HG03469 (cell line): ENCODE measurements around the gene GPC6.
"Not testable (repeated sequence)": the region's sequence is repeated elsewhere in the genome, so short reads cannot be mapped to it uniquely, and the experiment has no call there.

Experiments used
- ATAC-seq: cut with Tn5 transposase; IDR thresholded peaks from one replicate; pipeline ENCODE4 v1.9.1; 2021; ENCODE audit warnings: mild to moderate bottlenecking, moderate library complexity, moderate number of reproducible peaks; ENCODE audit not compliant: unreplicated experiment

The GPC6 gene

GRCh38 chr13:94178625-94179244, 952.1 kb downstream of the GPC6 start:
- no peak for ATAC-seq

- no peak for ATAC-seq
These were observed 955.0 kb downstream of the GPC6 start for GRCh38 chr13:94181461-94182107.

GRCh38 chr13:94182185-94182761, 955.7 kb downstream of the GPC6 start:
- ATAC-seq, result no peak

GRCh38 chr13:94186470-94186869, 959.9 kb downstream of the GPC6 start:
- no peak for ATAC-seq

GRCh38 chr13:94188201-94188854, 961.7 kb downstream of the GPC6 start:
- ATAC-seq, result no peak

- ATAC-seq, result peak; percentile 62
These were observed 965.9 kb downstream of the GPC6 start for GRCh38 chr13:94192431-94192975.

- ATAC-seq, result no peak
These were observed 969.1 kb downstream of the GPC6 start for GRCh38 chr13:94195715-94196114.

- ATAC-seq, result no peak
These were observed 969.8 kb downstream of the GPC6 start for GRCh38 chr13:94196413-94196812.

GRCh38 chr13:94198681-94199080, 972.1 kb downstream of the GPC6 start:
- no peak for ATAC-seq

- ATAC-seq, result no peak
These were observed 972.5 kb downstream of the GPC6 start for GRCh38 chr13:94199135-94199534.

GRCh38 chr13:94201022-94201421, 974.4 kb downstream of the GPC6 start:
- ATAC-seq, result no peak

- ATAC-seq, result no peak
These were observed 977.6 kb downstream of the GPC6 start for GRCh38 chr13:94204163-94204562.

- no peak for ATAC-seq
These were observed 978.3 kb downstream of the GPC6 start for GRCh38 chr13:94204946-94205345.

GRCh38 chr13:94205896-94206295, 979.3 kb downstream of the GPC6 start:
- no peak for ATAC-seq

- no peak for ATAC-seq
These were observed 982.5 kb downstream of the GPC6 start for GRCh38 chr13:94209117-94209516.

- not testable (repeated sequence) for ATAC-seq
These were observed 983.3 kb downstream of the GPC6 start for GRCh38 chr13:94209913-94210312.

GRCh38 chr13:94210816-94211215, 984.2 kb downstream of the GPC6 start:
- peak; percentile 73 for ATAC-seq

GRCh38 chr13:94212196-94212595, 985.6 kb downstream of the GPC6 start:
- ATAC-seq, result no peak

- no peak for ATAC-seq
These were observed 987.5 kb downstream of the GPC6 start for GRCh38 chr13:94214121-94214520.

GRCh38 chr13:94214975-94215374, 988.4 kb downstream of the GPC6 start:
- ATAC-seq, result no peak

- ATAC-seq, result no peak
These were observed 989.9 kb downstream of the GPC6 start for GRCh38 chr13:94216476-94216875.

- no peak for ATAC-seq
These were observed 990.8 kb downstream of the GPC6 start for GRCh38 chr13:94217370-94217769.
